ENCODE results near the gene KCNK10.

DNA sequence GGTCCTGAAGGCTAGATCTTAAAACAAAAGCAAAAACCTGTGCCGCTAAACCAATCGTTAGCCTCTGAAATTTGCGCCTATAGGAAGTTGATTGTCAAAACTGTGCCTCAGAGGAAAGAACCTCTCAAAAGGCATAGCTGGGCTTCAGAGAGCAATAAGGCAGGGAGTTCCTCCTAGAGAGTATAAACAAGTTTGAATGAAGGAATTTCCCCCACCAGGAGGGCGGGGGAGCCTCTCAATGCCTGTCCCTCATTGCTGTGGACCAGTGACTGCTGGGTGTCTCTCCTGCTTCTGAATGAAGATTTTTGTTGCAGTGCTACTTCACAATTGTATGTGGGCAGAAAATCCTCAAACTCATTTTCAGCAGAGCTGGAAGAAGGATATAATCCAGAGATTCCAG lies 88.6 kb downstream of the KCNK10 start:
- TF ChIP-seq TEAD4 (CRISPR knock-in tag; IDR thresholded peaks at IDR 0.05) = no peak
- TF ChIP-seq, protein P1, sequence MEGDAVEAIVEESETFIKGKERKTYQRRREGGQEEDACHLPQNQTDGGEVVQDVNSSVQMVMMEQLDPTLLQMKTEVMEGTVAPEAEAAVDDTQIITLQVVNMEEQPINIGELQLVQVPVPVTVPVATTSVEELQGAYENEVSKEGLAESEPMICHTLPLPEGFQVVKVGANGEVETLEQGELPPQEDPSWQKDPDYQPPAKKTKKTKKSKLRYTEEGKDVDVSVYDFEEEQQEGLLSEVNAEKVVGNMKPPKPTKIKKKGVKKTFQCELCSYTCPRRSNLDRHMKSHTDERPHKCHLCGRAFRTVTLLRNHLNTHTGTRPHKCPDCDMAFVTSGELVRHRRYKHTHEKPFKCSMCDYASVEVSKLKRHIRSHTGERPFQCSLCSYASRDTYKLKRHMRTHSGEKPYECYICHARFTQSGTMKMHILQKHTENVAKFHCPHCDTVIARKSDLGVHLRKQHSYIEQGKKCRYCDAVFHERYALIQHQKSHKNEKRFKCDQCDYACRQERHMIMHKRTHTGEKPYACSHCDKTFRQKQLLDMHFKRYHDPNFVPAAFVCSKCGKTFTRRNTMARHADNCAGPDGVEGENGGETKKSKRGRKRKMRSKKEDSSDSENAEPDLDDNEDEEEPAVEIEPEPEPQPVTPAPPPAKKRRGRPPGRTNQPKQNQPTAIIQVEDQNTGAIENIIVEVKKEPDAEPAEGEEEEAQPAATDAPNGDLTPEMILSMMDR (IDR thresholded peaks at IDR 0.05) = no peak
- TF ChIP-seq, protein P2, sequence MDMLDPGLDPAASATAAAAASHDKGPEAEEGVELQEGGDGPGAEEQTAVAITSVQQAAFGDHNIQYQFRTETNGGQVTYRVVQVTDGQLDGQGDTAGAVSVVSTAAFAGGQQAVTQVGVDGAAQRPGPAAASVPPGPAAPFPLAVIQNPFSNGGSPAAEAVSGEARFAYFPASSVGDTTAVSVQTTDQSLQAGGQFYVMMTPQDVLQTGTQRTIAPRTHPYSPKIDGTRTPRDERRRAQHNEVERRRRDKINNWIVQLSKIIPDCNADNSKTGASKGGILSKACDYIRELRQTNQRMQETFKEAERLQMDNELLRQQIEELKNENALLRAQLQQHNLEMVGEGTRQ (CRISPR knock-in tag; IDR thresholded peaks at IDR 0.05) = no peak
- TF ChIP-seq NFYB (CRISPR knock-in tag; conservative IDR thresholded peaks at IDR 0.05; ENCODE audit: low read depth) = no peak
